Right lobe of liver (tissue), 4 donors: ENCODE results near the gene GSTA4.

Experiments used
- CTCF ChIP-seq, 4 donors: fragments of 200-600 bp in 3 of 4; fragments of 450-650 bp in 1 of 4; IDR thresholded peaks; one replicate each; pipeline versions ENCODE4 v1.5.1 to v1.8.0; 2016 to 2022; ENCODE audit warnings: antibody characterized with exemption in 4 of 4, mild to moderate bottlenecking in 2 of 4
- POLR2A ChIP-seq: fragments of 450-650 bp; IDR thresholded peaks from one replicate; pipeline ENCODE4 v1.6.1; 2017; ENCODE audit warnings: antibody characterized with exemption, mild to moderate bottlenecking
- donor health status: DM: no; HTN: no; CAD: no.
- donor health status: DM: no; HTN: no; CAD: no.
- donor health status: DM: no; HTN: yes; CAD: no.

- TF ChIP-seq CTCF (IDR thresholded peaks at IDR 0.05) (no peak), POLR2A (no peak)
These were observed 34.2 kb upstream of the GSTA4 start for GRCh38 chr6:53029257-53029656.
